ENCODE measurements around the gene CCNY.

CCNY gene

GRCh38 chr10:35347899-35348608 lies 11.7 kb downstream of the CCNY start:
- H3F3A ChIP-seq (ENCODE audit: low read depth): no peaks in the 10 kb centered on the region
- no peak overlapping the region for H3K4me3 ChIP-seq (ENCODE audit: low read length, poor library complexity, severe bottlenecking)
- H3K36me3 ChIP-seq (ENCODE audit: insufficient read depth, low read length): peaks cover 5% of the 10 kb centered on the region; the same call in 1 of the 2 replicates
- H2AFZ ChIP-seq (ENCODE audit: low read length): no peak overlapping the region
- H4K20me1 ChIP-seq (ENCODE audit: insufficient read depth, low read length, poor library complexity, severe bottlenecking): peaks cover 76% of the 10 kb centered on the region
- H3K27me3 ChIP-seq (ENCODE audit: insufficient read depth, low read length, poor library complexity, severe bottlenecking): no peaks in the 10 kb centered on the region
- no peaks in the 10 kb centered on the region for H3K9me3 ChIP-seq (ENCODE audit: insufficient read depth, low read depth, low read length)
- no peaks in the 10 kb centered on the region for H3K9me2 ChIP-seq (replicated peaks; ENCODE audit: low read depth, low read length)
- H3K79me2 ChIP-seq (ENCODE audit: insufficient read depth, low read length): peaks cover 99% of the 10 kb centered on the region
- H3K9ac ChIP-seq (ENCODE audit: low read depth, low read length, poor library complexity, severe bottlenecking): no peak overlapping the region
- no peak for TF ChIP-seq EZH2phosphoT487 (IDR thresholded peaks at IDR 0.05; ENCODE audit: borderline replicate concordance)
- TF ChIP-seq CTCF (conservative IDR thresholded peaks at IDR 0.05; ENCODE audit: low read length): no peak
- no peak overlapping the region for H3K4me2 ChIP-seq (ENCODE audit: low read depth, low read length, poor library complexity, severe bottlenecking)
- H3K4me1 ChIP-seq (ENCODE audit: insufficient read depth, low read length, poor library complexity, severe bottlenecking): peaks cover 79% of the 10 kb centered on the region

- Histone ChIP-seq H4K20me1 (ENCODE audit: insufficient read depth, low read length, poor library complexity, severe bottlenecking) (peaks cover 84% of the 10 kb centered on the region), H3K36me3 (ENCODE audit: insufficient read depth, low read length) (peaks cover 5% of the 10 kb centered on the region; the same call in 1 of the 2 replicates), H3K9me2 (replicated peaks; ENCODE audit: low read depth, low read length) (no peaks in the 10 kb centered on the region), H3K4me2 (ENCODE audit: low read depth, low read length, poor library complexity, severe bottlenecking) (no peak overlapping the region), H3K79me2 (ENCODE audit: insufficient read depth, low read length) (peaks cover 99% of the 10 kb centered on the region), H3K4me3 (ENCODE audit: low read length, poor library complexity, severe bottlenecking) (no peak overlapping the region), H3K9me3 (ENCODE audit: insufficient read depth, low read depth, low read length) (no peaks in the 10 kb centered on the region), H3K9ac (ENCODE audit: low read depth, low read length, poor library complexity, severe bottlenecking) (no peak overlapping the region), H3F3A (ENCODE audit: low read depth) (no peaks in the 10 kb centered on the region), H2AFZ (ENCODE audit: low read length) (no peak overlapping the region), H3K27me3 (ENCODE audit: insufficient read depth, low read length, poor library complexity, severe bottlenecking) (no peaks in the 10 kb centered on the region), H3K4me1 (ENCODE audit: insufficient read depth, low read length, poor library complexity, severe bottlenecking) (peaks cover 84% of the 10 kb centered on the region)
- TF ChIP-seq CTCF (conservative IDR thresholded peaks at IDR 0.05; ENCODE audit: low read length) (no peak), EZH2phosphoT487 (IDR thresholded peaks at IDR 0.05; ENCODE audit: borderline replicate concordance) (no peak)
Measured at GRCh38 chr10:35348609-35349388, 12.5 kb downstream of the CCNY start.

- Histone ChIP-seq H3K9me3 (ENCODE audit: insufficient read depth, low read depth, low read length) (no peaks in the 10 kb centered on the region), H3K4me1 (ENCODE audit: insufficient read depth, low read length, poor library complexity, severe bottlenecking) (peaks cover 87% of the 10 kb centered on the region), H3K4me3 (ENCODE audit: low read length, poor library complexity, severe bottlenecking) (no peak overlapping the region), H3K27me3 (ENCODE audit: insufficient read depth, low read length, poor library complexity, severe bottlenecking) (no peaks in the 10 kb centered on the region), H3K79me2 (ENCODE audit: insufficient read depth, low read length) (peaks cover 99% of the 10 kb centered on the region), H2AFZ (ENCODE audit: low read length) (no peak overlapping the region), H3K9me2 (replicated peaks; ENCODE audit: low read depth, low read length) (no peaks in the 10 kb centered on the region), H3K36me3 (ENCODE audit: insufficient read depth, low read length) (peaks cover 5% of the 10 kb centered on the region; the same call in 1 of the 2 replicates), H3K4me2 (ENCODE audit: low read depth, low read length, poor library complexity, severe bottlenecking) (no peak overlapping the region), H3F3A (ENCODE audit: low read depth) (no peaks in the 10 kb centered on the region), H4K20me1 (ENCODE audit: insufficient read depth, low read length, poor library complexity, severe bottlenecking) (peaks cover 81% of the 10 kb centered on the region), H3K9ac (ENCODE audit: low read depth, low read length, poor library complexity, severe bottlenecking) (no peak overlapping the region)
- TF ChIP-seq CTCF (conservative IDR thresholded peaks at IDR 0.05; ENCODE audit: low read length): no peak
- TF ChIP-seq EZH2phosphoT487 (IDR thresholded peaks at IDR 0.05; ENCODE audit: borderline replicate concordance): no peak
Measured at GRCh38 chr10:35349389-35349915, 13.1 kb downstream of the CCNY start.

All from Loucy (cell line).